ENCODE data around the gene MZF1. TPM values are rescaled to one million over a fixed set of nuclear protein-coding genes. Genes with fewer than 3 reads are reported as not detected.

MZF1 gene
- total RNA-seq, 2 experiments from 2014 or later: 30.0 to 39.1 TPM

- Histone ChIP-seq H3K9me3 (ENCODE audit: low read length) (no peaks in the 10 kb centered on the region), H3K4me2 (ENCODE audit: low read length) (peak overlapping the region; percentile 89), H3K27ac (ENCODE audit: low read depth, low read length, poor library complexity, severe bottlenecking) (peak overlapping the region; percentile 35), H3K4me1 (ENCODE audit: insufficient read depth, low read length, poor library complexity, severe bottlenecking) (peaks cover 42% of the 10 kb centered on the region), H3K9me2 (ENCODE audit: insufficient read depth, low read length) (no peaks in the 10 kb centered on the region), H3K4me3 (ENCODE audit: low read depth, low read length, poor library complexity, severe bottlenecking) (peak overlapping the region; percentile 76), H3K79me2 (ENCODE audit: insufficient read depth, low read depth, low read length) (no peaks in the 10 kb centered on the region), H2AFZ (ENCODE audit: low read length) (peak overlapping the region; percentile 14; the same call in 1 of the 2 replicates), H3K36me3 (ENCODE audit: insufficient read depth, low read length) (peaks cover 29% of the 10 kb centered on the region; the same call in 1 of the 2 replicates), H4K20me1 (ENCODE audit: insufficient read depth, low read length) (no peaks in the 10 kb centered on the region)
- TF ChIP-seq EZH2phosphoT487 (IDR thresholded peaks at IDR 0.05; ENCODE audit: borderline replicate concordance, low read depth, low read length) (no peak), CTCF (conservative IDR thresholded peaks at IDR 0.05; ENCODE audit: low read length) (no peak)
- intact Hi-C loops (cut with micrococcal nuclease; ENCODE audit: unreplicated experiment): loop anchor here (1.0 to 2.0 kb wide), 3 partner anchors 14 to 59 kb away; partner anchors contain the start of gene TRIM28
- ChIA-PET POLR2A (no interaction called here), CTCF (ENCODE audit: unreplicated experiment) (no interaction called here)
- no TSS peak for BruUV-seq (replicated peaks)
- no peak for DNase-seq (ENCODE audit: low spot score)
Measured at GRCh38 chr19:58573658-58574164, 576 bp upstream of the MZF1 start.

- Histone ChIP-seq H3K4me2 (ENCODE audit: low read length) (peak overlapping the region; percentile 89), H2AFZ (ENCODE audit: low read length) (peak overlapping the region; percentile 49; the same call in 1 of the 2 replicates), H3K4me3 (ENCODE audit: low read depth, low read length, poor library complexity, severe bottlenecking) (peak overlapping the region; percentile 76), H3K9me3 (ENCODE audit: low read length) (no peaks in the 10 kb centered on the region), H4K20me1 (ENCODE audit: insufficient read depth, low read length) (no peaks in the 10 kb centered on the region), H3K4me1 (ENCODE audit: insufficient read depth, low read length, poor library complexity, severe bottlenecking) (peaks cover 27% of the 10 kb centered on the region), H3K27ac (ENCODE audit: low read depth, low read length, poor library complexity, severe bottlenecking) (peak overlapping the region; percentile 86), H3K79me2 (ENCODE audit: insufficient read depth, low read depth, low read length) (no peaks in the 10 kb centered on the region), H3K9me2 (ENCODE audit: insufficient read depth, low read length) (no peaks in the 10 kb centered on the region), H3K36me3 (ENCODE audit: insufficient read depth, low read length) (peaks cover 33% of the 10 kb centered on the region; the same call in 1 of the 2 replicates)
- TF ChIP-seq EZH2phosphoT487 (IDR thresholded peaks at IDR 0.05; ENCODE audit: borderline replicate concordance, low read depth, low read length) (no peak), CTCF (conservative IDR thresholded peaks at IDR 0.05; ENCODE audit: low read length) (no peak)
- no TSS peak for BruUV-seq (replicated peaks)
- ChIA-PET CTCF (ENCODE audit: unreplicated experiment) (no interaction called here), POLR2A (no interaction called here)
- intact Hi-C loops (cut with micrococcal nuclease; ENCODE audit: unreplicated experiment): loop anchor here (2.0 kb wide), 1 partner anchor 57 kb away; no protein-coding TSS in a partner anchor
- no peak for DNase-seq (ENCODE audit: low spot score)
Measured at GRCh38 chr19:58572026-58572817, 913 bp downstream of the MZF1 start.

- no TSS peak for BruUV-seq (replicated peaks)
- Histone ChIP-seq H3K4me1 (ENCODE audit: insufficient read depth, low read length, poor library complexity, severe bottlenecking) (peaks cover 27% of the 10 kb centered on the region), H3K4me2 (ENCODE audit: low read length) (peak overlapping the region; percentile 89; the same call in 1 of the 2 replicates), H4K20me1 (ENCODE audit: insufficient read depth, low read length) (no peaks in the 10 kb centered on the region), H3K79me2 (ENCODE audit: insufficient read depth, low read depth, low read length) (no peaks in the 10 kb centered on the region), H3K27ac (ENCODE audit: low read depth, low read length, poor library complexity, severe bottlenecking) (no peak overlapping the region), H3K36me3 (ENCODE audit: insufficient read depth, low read length) (peaks cover 33% of the 10 kb centered on the region; the same call in 1 of the 2 replicates), H3K4me3 (ENCODE audit: low read depth, low read length, poor library complexity, severe bottlenecking) (peak overlapping the region; percentile 76), H2AFZ (ENCODE audit: low read length) (no peak overlapping the region), H3K9me2 (ENCODE audit: insufficient read depth, low read length) (no peaks in the 10 kb centered on the region), H3K9me3 (ENCODE audit: low read length) (no peaks in the 10 kb centered on the region)
- ChIA-PET POLR2A (no interaction called here), CTCF (ENCODE audit: unreplicated experiment) (no interaction called here)
- TF ChIP-seq CTCF (conservative IDR thresholded peaks at IDR 0.05; ENCODE audit: low read length) (no peak), EZH2phosphoT487 (IDR thresholded peaks at IDR 0.05; ENCODE audit: borderline replicate concordance, low read depth, low read length) (no peak)
- intact Hi-C loops (cut with micrococcal nuclease; ENCODE audit: unreplicated experiment): no loop called here
- no peak for DNase-seq (ENCODE audit: low spot score)
Measured at GRCh38 chr19:58571575-58571947, 1.6 kb downstream of the MZF1 start.
